GM18517 (cell line): ENCODE data around the gene FKBP6.
"Not testable (repeated sequence)": the region's sequence is repeated elsewhere in the genome, so short reads cannot be mapped to it uniquely, and the experiment has no call there.

Experiments used
- ATAC-seq: cut with Tn5 transposase; IDR thresholded peaks from one replicate; pipeline ENCODE4 v1.9.1; 2021; ENCODE audit warnings: mild to moderate bottlenecking, moderate library complexity; ENCODE audit not compliant: unreplicated experiment

FKBP6 gene

DNA sequence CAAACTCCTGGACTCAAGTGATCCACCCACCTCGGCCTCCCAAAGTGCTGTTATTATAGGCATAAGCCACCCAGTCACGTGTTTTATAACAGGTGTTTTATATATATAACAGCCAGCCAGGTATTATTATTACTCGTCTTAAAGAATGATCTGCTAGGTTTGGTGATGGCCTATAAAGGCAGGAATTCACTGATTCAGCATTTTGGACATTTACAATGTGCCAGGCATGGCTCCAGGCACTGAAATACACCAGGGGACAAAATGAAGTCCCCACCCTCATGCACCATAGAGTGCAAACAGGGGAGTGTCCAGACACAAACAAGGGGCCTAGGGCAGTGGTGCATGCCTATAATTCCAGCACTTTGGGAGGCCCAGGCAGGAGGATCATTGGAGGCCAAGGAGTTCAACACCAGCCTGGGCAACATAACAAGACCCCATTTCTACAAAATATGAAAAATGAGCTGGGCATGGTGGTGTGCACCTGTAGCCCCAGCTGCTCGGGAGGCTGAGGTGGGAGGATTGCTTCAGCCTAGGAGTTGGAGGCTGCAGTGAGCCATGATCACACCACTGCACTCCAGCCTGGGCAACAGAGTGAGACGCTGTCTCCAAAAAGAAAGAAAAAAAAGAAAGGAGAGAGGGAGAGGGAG is 4.4 kb upstream of the FKBP6 start:
- ATAC-seq: not testable (repeated sequence)

DNA sequence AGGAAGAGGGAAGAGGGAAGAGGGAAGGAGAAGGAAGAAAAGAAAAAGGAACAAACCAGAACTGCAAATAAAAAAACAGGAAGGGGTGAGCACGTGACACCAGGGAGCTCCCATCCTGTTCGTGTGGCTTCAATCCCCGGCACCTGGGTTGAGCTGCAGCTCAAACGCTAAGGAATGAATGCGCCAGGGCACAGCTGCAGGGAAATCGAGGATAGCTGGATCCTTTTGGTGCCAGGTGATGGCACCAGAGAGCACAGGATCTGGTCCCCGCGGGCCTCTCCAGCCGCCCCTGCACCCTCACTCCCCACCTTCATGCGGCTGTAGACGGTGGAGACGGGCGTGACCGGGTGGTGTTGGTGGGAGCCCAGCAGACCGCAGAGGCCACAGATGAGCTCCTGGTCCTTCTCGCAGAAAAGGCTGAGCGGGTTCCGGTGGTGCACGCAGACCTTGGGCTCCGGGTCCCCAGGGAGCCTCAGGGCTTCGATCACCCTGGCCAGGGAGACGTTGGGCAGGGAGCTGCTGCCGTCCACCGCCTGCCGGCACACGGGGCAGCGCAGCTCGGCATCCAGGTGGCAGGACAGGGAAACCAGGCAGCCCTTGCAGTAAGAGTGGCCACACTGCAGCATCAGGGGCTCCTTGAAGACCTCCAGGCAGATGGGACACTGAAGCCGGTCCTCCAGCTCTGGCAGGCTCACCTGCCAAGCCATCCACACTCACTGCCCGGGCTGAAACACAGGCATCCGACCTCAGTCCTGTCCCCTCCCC is 3.7 kb upstream of the FKBP6 start:
- not testable (repeated sequence) for ATAC-seq

DNA sequence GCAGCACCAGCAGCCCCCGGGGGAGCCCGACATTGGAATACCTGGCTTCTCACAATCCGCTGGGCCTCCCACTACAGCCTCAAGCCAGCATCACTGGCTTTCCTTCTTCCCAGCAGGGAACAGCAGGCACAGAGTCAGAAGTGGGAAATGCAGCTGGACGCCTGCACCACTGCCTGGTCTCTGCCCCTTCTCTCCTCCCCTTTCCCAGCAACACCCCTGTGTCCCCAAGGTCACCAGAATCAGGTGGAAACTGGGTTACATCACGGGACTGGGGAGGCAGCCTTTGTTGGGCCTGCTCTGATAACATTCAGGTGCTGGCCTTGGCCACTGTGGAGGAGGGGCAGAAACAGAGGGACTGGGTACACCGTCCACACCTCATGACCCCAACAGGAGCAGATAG is 2.5 kb upstream of the FKBP6 start:
- ATAC-seq: not testable (repeated sequence)

DNA sequence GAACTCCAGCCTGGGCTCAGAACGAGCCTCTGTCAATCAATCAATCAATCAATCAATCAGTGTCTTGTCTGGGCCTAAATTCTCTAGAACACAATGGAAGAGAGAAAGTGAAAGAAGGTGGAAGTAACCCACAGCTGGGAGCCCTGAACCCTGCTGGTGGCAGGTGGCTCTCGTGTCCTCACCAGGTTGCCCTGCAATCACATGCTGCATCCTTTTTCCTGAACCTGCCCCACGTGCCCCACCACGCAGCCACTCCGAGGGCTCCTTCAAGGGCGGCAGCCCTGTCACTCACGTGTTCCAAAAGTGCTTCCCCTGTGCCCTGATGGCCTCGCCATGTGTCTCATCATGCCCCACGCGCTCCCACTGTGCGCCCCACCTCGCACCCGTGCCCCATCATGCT is 512 bp upstream of the FKBP6 start:
- ATAC-seq: not testable (repeated sequence)

DNA sequence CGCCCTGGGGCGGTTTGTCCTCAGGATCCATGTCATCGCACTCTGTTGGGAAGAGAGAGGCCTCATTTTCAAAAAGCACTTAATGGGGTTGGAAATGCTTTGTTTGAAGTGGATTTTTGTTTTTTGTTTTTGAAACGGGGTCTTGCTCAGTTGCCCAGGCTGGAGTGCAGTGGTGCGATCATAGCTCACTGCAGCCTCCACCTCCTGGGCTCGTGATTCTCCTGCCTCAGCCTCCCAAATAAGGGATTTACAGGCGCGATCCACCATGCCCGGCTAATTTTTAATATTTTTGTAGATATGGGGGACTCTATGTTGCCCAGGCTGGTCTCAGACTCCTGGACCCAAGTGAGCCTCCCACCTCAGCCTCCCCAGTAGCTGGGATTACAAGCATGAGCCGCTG is 735 bp downstream of the FKBP6 start:
- ATAC-seq: no peak

DNA sequence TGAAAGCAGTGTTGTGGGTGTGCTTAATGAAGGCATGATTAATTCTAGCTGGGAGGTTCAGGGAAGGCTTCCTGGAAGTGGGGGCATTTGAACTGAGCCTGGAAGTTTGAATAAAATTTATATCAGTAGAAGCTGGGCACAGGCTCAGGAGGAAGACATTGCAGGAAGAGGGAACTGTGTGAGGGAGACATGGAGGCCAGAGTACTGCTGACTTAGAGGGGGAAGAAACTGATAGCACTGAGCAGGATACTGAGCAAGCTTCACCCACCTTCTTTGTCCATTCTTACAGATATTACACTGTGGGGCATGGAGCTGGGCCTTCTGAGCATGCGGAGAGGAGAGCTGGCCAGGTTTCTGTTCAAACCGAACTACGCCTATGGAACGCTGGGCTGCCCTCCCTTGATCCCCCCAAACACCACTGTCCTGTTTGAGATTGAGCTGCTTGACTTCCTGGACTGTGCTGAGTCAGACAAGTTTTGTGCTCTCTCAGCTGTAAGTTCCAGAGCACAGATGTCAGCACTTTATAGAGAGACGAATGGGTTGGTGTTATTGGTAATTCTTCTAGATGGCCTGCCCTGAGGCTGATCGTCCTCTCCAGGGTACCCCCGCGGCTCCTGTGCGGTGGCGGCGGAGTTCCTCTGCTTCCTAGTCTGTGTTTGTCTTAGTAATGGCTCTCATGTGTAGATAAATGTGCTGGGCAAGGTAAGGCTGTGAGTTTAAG is 2.1 kb downstream of the FKBP6 start:
- no peak for ATAC-seq

DNA sequence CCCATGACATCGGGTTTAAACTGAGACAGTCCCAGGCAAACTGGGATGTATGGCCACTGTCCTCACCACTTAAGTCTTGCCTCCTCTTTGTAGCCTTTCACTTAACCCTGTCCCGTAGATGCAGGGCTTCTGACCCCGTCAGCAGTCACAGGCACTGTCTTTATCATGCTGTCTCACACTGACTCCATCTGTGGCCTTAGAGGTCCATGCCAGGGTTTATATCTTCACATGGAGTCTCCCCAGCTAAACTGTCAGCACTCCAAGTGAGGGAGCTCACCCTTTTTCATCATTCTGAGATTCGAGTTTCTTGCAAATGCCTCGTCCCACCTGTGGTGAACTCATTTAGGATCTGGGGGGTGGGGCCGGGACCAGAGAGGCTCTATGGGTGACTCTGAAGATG is 2.8 kb downstream of the FKBP6 start:
- ATAC-seq: no peak

DNA sequence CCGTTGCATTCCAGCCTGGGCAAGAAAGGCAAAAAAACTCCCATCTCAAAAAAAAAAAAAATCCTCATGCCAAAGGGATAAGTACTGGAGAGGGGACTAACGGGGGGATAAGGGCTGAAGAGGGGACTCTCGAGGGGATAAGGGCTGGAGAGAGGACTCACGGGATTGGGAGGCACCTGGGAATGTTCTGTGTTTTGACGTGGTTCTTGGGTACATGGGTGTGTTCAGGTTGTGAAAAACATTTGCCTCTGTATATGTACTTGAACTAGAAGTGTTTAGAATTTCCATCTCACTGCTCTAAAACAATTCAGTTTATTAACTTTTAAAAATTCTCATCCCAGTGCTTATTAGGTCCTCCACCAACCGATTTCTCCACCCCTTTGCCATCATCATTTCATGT is 4.5 kb downstream of the FKBP6 start:
- no peak for ATAC-seq

DNA sequence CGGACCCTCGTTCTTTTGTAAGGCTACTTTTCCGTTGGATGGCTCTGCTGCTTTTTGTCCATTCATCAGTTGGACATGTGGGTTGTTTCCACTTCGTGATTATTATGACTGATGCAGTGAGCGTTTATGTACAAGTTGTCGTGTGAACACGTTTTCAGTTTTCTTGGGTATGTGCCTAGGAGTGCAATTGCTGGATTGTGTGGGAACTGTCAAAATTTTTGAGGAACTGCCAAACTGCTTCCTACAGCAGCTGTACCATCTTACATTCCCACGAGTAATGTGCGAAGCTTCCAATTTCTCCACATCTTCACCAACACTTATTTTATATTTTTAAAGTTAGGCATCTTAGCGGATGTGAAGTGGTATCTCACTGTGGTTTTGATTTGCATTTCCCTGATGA is 10.4 kb downstream of the FKBP6 start:
- no peak for ATAC-seq

DNA sequence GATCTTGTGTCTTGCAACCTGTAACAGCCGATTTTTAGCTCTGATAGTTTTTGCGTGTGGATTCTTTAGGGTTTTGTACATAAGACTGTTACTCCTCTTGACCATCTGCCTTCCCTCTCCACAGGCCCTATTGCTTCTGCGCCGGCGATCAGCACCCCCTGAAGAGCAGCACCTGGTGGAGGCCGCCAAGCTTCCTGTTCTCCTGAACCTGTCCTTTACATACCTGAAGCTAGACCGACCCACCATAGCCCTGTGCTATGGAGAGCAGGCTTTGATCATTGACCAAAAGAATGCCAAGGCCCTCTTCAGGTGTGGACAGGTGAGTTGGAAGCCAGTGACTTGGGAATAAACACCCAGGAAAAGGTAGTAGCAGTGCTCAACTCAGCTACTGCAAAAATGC is 12.6 kb downstream of the FKBP6 start:
- ATAC-seq: no peak

DNA sequence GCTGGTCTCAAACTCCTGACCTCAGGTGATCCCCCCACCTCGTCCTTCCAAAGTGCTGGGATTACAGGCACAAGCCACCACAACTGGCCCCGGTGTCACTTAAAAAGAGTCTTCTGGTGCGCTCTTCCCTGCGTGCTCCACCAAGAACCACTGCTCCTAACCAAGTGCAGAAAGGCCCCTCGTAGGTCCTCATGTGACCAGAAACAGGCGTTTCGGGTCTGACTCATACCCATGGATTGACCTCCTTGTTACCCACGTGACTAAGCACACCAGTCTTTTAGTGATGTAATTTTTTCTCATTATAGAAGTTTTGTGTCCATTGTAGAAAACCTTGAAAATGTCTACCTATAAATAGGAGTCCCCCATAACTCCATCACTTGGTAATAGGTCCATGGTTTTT is 13.9 kb downstream of the FKBP6 start:
- ATAC-seq: no peak

DNA sequence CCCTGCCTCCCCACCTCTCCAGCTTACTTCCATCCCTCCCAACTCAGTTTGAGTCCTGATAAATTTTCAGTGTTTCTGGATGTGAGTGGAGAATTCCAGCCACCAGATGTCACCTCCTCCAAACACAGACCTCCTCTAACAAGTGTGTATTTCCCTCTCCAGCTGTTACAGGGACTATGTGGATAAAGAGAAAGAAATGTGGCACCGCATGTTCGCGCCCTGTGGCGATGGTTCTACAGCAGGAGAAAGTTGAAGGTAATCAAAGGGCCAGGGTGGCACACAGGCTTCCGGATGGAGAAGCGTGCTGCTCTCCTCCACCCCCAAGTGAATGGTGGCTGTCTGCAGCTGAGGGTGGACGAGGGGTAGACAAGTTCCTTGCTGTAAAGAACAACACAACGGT is 14.7 kb downstream of the FKBP6 start:
- ATAC-seq: no peak

DNA sequence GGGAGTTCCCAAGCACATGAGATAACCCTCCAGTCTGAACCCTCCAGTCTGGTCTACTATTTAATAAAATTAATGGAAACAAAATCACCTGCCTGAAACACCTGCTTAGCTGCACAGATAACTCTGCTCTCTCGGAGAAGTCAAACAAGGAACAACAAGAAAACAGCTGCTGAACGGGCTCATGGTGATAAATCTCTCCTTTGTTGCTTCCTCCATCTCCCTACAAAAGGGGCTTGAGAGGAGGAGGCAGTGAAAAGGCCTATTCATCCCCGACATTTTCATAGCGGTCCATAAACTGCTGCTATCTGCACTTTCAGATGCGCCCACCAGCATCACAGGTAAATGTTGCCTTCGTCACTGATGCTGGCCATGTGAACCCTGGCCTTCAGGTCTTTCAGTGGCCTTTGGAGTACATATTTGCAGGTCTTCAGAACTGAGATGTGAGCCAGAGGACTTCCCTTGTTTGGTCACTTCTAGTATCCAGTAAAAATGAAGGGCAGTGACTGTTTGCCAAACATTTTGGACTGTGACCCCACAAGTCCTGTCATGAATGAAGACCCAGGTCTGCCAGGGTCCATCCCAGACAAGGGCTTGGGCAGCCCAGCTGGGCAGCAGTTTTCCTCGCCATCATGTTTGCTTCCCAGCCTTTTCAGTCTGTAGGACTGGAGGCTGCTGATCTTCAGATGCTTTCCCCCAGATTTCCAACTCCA is 15.9 kb downstream of the FKBP6 start:
- ATAC-seq: no peak

DNA sequence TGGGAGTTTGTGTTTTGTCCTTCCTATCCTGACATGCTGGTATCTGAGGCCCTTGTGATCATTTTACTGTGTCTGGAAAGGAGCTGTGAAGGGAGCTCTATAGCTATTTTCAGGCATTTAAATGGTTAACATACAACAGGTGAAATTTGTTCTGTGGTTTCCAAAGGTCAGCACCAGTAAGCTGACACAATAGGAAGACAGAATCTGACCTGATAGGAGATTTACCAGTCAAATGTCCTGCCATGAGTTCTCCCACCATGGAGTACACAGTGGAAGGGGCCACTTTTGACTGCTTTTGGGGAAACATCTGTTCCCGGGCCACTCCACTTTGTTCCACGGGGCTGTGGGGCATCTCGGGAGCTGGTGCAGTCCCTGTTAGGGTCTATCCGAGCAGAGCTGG is 17.6 kb downstream of the FKBP6 start:
- no peak for ATAC-seq

DNA sequence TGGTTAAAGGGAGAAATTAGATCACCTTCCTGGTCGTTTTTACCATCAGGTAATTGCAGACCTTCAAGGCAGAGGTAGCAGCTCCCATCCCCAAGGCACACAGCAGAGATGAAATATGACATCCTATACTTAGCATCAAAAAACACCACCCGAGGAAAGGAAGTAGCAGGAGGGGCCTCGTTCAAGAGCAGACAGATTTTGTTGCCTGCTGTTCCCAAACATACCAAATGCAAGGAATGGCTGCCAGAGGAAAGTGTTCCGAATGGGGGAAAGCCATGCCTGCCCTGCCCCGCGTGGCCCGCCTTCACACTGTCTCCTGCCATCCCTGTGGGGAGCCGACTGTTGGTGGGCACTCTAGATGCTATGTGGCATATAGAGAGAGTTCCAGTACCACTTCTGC is 18.0 kb downstream of the FKBP6 start:
- no peak for ATAC-seq

DNA sequence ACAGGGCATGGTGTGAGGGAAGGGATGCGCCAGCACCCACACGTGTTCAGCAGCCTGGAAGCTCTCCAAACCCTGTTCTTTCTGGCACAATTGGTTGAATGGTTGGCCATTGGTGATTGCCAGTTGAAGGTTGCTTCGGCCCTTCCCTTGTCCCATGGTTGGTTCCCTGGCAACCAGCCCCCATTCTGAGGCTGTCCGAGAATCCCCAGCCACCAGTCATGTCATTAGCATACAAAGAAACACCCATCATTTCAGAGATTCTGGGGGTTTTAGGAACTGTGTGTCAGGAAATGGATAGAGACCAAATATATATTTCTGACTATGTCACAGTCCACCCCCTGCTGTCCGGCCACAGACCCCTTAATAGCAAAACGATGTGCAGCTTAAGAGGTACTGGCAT is 21.8 kb downstream of the FKBP6 start:
- ATAC-seq: no peak

DNA sequence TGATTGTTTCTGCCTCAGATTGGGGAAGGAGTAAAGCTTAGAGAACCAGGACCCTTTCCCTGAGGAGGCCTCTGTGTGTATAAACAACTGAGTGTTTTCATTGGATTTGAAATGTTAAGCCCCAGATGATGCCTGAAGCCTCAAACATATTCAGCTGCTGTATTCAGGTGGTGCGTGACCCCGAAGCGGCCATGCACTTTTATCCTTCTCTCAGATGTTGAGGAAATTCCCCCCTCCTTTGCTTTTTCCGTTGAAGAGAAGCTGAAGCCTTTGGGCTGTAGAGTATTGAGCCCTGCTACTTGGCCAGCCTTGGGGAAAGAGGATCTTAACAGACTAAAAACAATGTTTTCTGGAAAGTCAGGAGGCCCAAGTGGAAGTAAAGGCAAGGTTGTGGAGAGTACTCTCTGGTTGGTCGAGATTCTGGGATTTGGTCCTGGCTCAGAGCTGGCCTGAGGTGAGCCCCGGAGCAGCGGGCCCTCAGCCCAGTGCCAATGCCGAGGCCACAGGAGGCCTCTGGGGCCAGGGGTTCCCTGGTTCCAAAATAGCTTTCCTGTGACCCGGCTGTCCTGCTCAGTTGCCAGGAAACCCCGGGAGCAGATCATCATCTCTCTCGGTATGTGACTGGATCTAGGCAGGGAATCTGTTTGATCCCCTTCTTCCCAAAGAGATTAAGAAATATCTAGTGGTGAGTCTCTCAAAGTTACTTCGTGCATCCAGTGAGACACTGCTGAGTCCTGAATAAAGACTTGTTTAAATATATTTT is 22.5 kb downstream of the FKBP6 start:
- ATAC-seq: no peak

DNA sequence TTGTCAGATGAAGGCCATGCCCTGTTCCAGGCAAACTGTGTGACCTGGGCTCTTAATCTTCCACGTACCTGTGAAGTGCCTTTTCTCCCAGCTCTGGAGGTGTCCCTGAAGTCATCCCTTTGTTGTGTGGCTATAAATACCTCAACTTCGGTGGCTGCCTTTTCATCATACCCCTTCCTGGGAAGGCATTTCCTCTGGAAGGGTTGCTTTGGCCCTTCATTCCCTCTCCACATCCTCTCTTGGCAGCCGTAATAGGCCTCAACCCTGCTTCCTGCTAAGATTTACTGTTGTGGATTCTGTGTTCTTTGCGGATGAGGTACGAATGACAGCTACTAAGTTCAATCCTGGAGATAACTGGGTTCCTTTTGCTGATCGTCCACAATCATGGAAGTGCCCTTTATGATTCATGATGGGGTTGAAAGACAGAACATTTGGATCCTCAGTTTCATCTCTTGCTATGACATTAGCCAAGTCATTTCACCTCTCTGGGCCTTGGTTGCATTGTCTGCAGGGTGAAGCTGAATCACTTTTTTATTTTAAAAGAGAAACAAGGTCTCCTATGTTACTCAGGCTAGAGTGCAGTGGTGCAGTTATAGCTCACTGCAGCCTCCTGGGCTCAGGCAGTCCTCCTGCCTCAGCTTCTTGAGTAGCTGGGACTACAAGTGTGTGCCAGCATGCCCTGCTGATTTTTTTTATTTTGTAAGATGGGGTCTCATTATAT is 23.6 kb downstream of the FKBP6 start:
- no peak for ATAC-seq

DNA sequence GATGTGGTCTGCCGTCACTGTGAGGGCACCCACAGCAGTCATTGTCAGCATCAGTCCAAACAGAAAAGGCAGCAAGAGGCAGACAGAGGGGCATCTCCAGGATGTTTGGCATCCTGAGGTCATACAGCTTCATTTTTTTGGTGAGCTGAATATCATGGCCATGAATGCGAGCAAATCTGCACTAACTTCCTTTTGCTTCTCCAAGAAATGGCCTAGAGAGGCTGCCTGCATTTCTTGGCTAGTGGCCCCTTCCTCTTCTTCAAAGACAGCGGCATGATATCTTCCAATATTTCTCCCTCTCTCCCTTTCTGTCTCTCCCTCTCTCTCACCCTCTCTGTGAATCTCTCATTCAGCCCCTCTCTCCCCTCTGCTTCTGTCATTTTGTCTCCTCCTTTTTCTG is 24.8 kb downstream of the FKBP6 start:
- ATAC-seq: no peak

DNA sequence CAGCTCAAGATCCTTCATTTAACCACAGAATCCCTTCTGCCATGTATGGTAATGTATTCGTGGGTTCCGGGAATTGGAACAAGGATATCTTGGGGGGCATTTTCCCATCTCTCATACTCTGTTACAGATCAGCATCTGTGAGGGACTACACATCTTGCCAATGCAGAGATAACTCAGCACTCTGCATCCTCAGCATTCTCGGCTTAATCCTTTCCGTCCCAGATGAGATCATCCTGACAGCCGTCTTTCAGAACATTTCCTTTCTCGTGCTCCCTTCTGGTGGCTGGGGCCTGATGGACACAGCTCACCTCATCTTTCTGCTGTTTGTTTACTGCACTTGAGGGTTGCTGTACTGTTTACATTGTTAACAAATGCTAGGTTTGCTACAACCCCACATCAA is 25.3 kb downstream of the FKBP6 start:
- no peak for ATAC-seq
